ENCODE results near the gene OSMR. TPM values are rescaled to one million over a fixed set of nuclear protein-coding genes. Genes with fewer than 3 reads are reported as not detected.

The OSMR gene
- total RNA-seq, 3 donors from 2014 or later: 3.3 to 24.9 (median 13.0) TPM

DNA sequence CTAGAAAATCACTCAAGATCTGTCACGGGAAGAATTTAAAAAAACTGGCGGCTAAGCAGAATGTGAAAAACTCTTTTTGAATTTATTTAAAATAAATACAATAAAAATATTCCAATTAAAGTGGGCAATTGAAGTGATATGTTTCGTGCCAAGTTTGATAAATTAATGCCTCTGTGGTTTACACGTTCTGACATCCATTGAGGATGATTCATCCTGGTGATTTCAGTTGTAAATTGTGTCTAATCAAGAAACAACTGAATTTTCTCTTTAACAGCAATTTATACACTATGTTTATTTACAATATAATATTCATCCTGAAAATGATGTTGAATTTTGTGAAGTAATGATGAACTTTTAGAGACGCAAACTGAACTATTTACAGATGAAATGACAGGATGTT is 21.0 kb upstream of the OSMR start:
- TF ChIP-seq, protein P1, sequence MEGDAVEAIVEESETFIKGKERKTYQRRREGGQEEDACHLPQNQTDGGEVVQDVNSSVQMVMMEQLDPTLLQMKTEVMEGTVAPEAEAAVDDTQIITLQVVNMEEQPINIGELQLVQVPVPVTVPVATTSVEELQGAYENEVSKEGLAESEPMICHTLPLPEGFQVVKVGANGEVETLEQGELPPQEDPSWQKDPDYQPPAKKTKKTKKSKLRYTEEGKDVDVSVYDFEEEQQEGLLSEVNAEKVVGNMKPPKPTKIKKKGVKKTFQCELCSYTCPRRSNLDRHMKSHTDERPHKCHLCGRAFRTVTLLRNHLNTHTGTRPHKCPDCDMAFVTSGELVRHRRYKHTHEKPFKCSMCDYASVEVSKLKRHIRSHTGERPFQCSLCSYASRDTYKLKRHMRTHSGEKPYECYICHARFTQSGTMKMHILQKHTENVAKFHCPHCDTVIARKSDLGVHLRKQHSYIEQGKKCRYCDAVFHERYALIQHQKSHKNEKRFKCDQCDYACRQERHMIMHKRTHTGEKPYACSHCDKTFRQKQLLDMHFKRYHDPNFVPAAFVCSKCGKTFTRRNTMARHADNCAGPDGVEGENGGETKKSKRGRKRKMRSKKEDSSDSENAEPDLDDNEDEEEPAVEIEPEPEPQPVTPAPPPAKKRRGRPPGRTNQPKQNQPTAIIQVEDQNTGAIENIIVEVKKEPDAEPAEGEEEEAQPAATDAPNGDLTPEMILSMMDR (IDR thresholded peaks at IDR 0.05): no peak
- ATAC-seq: no peak

DNA sequence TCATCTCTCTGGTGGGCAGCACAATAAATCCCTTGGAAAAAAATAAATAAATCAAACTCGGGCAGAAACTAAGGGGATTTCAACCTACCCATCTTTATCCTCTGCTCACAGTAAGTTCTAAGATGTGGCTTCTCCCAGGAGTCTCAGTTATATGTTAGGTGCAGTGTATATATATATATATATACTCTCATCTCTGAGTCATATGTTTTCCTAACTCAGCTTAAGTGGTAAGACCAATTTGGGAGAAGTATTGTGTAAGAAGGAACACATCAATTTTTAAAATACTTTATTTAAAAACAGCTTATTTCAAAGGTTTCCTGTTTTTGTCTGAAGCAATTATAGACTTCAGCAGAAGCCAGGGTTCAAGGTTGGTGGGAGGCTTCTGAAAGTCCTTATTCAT is 20.3 kb upstream of the OSMR start:
- ATAC-seq (no peak), DNase-seq (no peak)
- TF ChIP-seq, protein P1 (IDR thresholded peaks at IDR 0.05): no peak
- Histone ChIP-seq H3K4me1 (ENCODE audit: low read depth) (no peaks in the 10 kb centered on the region), H3K4me3 (no peak overlapping the region), H3K36me3 (ENCODE audit: low read depth) (no peaks in the 10 kb centered on the region), H3K9me3 (no peaks in the 10 kb centered on the region)
- intact Hi-C loops (cut with DNase I, micrococcal nuclease): no loop called here

More for the DNA sequence above, 21.0 kb upstream of the OSMR start:
- H3K36me3 ChIP-seq (ENCODE audit: low read depth): no peaks in the 10 kb centered on the region
- H3K4me3 ChIP-seq: no peak overlapping the region
- H3K9me3 ChIP-seq: no peaks in the 10 kb centered on the region
- H3K4me1 ChIP-seq (ENCODE audit: low read depth): no peaks in the 10 kb centered on the region
- intact Hi-C loops (cut with DNase I, micrococcal nuclease): no loop called here
- no peak for DNase-seq

DNA sequence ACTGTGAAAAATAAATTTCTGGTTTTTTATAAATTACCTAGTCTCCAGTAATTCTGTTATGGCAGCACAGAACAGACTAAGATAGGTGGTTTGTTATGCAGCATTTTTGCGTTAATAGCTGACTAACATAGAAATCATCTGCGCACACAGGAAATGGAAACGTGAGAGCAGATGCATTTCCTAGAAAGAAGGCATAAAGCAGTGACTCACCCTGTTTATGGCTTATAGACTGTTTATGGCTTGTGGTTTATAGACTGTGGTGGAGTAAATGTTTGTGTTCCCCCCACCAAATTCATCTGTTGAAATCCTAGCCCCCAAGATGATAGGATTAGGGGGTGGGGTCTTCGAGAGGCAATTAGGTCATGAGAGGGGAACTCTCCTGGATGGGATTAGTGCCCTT is 18.3 kb upstream of the OSMR start:
- ATAC-seq: no peak
- Histone ChIP-seq H3K36me3 (ENCODE audit: low read depth) (no peaks in the 10 kb centered on the region), H3K9me3 (no peaks in the 10 kb centered on the region), H3K4me3 (no peak overlapping the region), H3K4me1 (ENCODE audit: low read depth) (no peaks in the 10 kb centered on the region)
- no peak for DNase-seq
- intact Hi-C loops (cut with DNase I, micrococcal nuclease): no loop called here
- TF ChIP-seq, protein P1 (IDR thresholded peaks at IDR 0.05): no peak

DNA sequence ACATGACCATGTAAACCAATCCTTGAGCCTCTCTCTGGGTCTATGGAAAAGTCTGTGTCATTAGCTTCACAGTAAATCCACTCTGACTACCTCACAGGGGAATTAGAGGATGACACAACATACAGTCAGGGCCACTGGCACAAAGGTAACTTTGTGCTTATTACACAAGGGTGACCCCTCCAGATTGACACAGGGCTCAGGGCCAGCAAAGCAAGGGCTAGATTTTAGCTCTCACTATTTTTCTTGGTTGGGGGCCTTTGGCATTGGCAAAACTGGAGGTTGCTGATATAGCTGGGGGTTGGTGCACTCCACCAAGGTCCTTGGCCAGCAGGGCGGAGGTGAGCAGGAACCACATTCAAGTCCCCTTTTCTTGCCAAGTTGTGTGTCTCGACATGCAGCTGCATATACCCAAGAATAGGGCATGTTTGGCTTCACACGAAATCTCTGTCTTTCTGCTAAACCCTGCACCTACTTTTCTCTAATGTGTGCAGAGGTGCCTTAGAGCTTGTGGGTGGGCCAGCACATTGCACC is 15.2 kb upstream of the OSMR start:
- H3K9me3 ChIP-seq: no peaks in the 10 kb centered on the region
- no peak overlapping the region for H3K4me3 ChIP-seq
- H3K4me1 ChIP-seq (ENCODE audit: low read depth): no peaks in the 10 kb centered on the region
- TF ChIP-seq, protein P1 (IDR thresholded peaks at IDR 0.05): no peak
- H3K36me3 ChIP-seq (ENCODE audit: low read depth): no peaks in the 10 kb centered on the region
- intact Hi-C loops (cut with DNase I, micrococcal nuclease): no loop called here
- no peak for ATAC-seq
- no peak for DNase-seq

DNA sequence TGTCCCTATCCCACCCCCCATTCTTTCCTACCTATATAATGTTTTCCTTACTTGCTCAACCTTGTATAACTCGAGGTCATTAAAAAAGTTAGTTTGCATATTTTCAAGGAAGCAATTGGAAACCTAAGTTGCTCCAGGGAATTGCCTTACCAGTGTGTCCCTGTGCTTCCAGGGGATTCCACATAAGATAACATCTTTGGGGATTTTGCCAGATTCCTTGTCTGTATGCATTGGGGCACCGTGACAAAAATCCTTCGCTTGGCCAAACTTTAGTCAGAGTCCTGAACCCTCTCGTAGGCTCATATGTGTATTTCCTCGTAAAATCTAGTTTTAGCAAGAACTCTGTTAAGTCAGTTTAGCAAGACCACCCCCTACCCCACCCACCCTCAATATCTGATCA is 14.7 kb upstream of the OSMR start:
- ATAC-seq (no peak), DNase-seq (no peak)
- Histone ChIP-seq H3K4me3 (no peak overlapping the region), H3K4me1 (ENCODE audit: low read depth) (no peaks in the 10 kb centered on the region), H3K36me3 (ENCODE audit: low read depth) (no peaks in the 10 kb centered on the region), H3K9me3 (no peaks in the 10 kb centered on the region)
- TF ChIP-seq, protein P1 (IDR thresholded peaks at IDR 0.05): no peak
- intact Hi-C loops (cut with DNase I, micrococcal nuclease): no loop called here

DNA sequence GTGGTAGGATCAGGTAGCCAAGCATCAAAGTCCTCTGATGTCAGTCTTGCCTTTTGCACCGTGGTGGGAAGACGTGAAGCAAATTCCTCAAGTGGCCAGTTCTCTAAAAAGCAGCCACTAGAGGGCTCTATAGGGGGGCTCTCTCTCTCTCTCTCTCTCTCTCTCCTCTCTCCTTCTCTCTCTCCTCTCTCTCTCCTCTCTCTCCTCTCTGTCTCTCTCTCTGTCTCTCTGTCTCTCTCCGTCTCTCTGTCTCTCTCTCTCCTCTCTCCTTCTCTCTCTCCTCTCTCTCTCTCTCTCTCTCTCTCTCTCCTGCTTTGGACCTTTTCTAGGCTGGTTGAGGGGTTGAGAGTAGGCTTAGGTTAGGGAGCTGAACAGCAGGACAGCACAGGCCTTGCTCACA is 13.9 kb upstream of the OSMR start:
- no peaks in the 10 kb centered on the region for H3K4me1 ChIP-seq (ENCODE audit: low read depth)
- DNase-seq (no peak), ATAC-seq (peak; percentile 38)
- TF ChIP-seq, protein P1 (IDR thresholded peaks at IDR 0.05): no peak
- no peak overlapping the region for H3K4me3 ChIP-seq
- intact Hi-C loops (cut with DNase I, micrococcal nuclease): no loop called here
- H3K36me3 ChIP-seq (ENCODE audit: low read depth): no peaks in the 10 kb centered on the region
- no peaks in the 10 kb centered on the region for H3K9me3 ChIP-seq
